Activated CD8-positive, alpha-beta memory T cell treated with anti-CD3 and anti-CD28 coated beads for 4 hours (primary cell): ENCODE measurements around the gene OPCML.

ENCODE experiments used
- DNase-seq, 2 donors: peaks; one replicate each; pipeline ENCODE4 v3.0.0-alpha.2; 2020; ENCODE audit warnings: low read depth in 2 of 2

The OPCML gene

GRCh38 chr11:133234883-133235282 lies 297.4 kb downstream of the OPCML start:
- DNase-seq: no peak

DNA sequence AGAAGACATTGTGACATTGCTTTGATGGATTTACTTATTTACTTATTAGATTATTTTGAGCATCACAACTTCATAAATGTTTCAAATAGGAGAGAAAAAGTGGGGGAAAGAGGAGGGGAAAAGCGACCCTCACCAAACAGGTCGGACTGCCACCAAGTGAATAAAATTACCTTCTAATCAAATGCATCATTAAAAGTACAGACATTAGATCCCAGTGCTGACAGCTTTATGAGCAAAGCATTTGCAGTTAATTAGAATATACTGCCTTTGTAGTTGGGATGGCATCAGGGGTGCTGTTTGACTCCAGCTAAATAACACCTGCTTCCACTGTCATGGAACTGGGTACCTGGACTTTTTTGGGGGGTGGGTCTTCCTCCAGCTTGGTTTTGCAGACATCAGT lies 299.6 kb downstream of the OPCML start:
- no peak for DNase-seq

DNA sequence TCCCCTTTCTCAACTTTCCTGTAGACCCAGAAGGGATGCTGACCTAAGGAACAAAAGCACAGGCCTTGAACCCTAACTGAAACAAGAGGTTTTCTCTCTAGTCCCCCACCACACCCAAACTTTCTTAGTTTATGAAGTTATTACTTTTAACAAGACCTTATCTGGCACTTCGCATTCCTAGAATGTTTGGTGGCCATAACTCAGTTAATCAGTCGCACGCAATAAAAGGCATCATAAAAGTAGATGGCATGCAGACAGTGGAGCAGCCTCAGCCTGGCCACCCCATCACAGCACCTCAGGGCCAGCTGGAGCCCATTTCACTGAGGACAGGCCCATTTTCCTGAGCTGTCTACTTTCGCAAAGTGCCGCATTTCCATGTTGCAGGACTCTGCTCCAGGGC lies 301.9 kb downstream of the OPCML start:
- no peak for DNase-seq

GRCh38 chr11:133228471-133229329 lies 303.6 kb downstream of the OPCML start:
- DNase-seq: no peak

GRCh38 chr11:133227632-133228111 lies 304.6 kb downstream of the OPCML start:
- DNase-seq: no peak

- DNase-seq: no peak
Observed at GRCh38 chr11:133224271-133224670, 308.0 kb downstream of the OPCML start.

DNA sequence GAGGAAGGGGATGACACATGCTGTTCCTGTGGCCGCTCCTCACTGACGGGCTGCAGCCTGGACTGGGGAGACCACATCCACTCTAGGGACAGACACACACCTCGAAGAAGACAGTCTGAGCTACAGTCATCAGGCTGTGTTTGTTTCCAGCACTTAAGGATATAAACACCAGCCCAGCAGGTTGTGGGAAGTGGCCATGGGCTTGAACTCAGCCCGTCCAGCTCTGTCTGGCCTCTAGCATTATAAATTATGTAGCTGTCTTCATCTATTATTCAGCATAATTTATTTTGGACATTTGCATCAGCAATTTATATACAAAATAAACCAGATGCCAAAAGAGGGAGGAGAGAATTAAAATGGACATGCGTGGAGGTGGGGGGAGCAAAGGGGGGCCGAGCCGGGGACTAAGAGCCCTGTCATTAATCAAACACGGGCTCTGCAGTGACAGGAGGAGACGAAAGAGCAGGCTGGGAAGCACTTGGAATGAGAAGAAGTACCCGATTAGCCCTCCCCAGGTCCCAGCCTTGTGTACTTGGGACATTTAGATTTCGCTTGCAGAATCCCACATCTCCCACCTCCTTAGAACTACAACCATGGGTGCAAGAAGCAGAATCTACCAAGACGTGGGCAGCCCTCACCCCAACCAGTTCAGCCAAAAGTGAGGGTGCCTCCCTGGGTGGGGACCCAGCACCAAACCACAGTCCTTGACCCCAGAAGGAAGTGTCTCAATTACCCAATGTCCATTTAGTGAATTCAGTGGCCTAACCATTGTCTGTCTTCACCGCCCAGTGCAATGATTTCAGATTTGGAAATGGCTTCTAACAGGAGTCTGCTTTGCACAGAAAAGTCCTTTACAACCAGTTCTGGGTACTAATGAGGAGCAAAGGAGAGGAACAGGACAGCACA lies 309.6 kb downstream of the OPCML start:
- DNase-seq: no peak

- DNase-seq: no peak
Observed at GRCh38 chr11:133219543-133219942, 312.8 kb downstream of the OPCML start.

DNA sequence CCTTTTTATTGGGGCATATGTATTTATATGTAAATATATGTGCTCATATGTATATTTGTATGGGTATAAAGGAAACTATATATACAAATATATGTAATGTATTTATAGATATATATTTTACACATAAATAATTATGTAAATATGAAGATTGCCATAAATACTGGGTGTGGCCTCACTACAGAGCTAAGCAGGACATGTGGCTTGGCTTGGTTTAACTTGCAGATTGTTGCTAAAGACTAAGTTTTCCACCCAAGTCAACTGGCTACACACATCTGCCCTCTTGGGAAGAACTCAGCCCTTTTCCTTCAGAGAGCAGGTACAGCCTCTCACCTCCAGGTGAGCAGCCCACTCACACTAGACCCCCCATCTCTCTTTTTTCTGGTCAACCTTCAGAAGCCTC lies 315.5 kb downstream of the OPCML start:
- no peak for DNase-seq

DNA sequence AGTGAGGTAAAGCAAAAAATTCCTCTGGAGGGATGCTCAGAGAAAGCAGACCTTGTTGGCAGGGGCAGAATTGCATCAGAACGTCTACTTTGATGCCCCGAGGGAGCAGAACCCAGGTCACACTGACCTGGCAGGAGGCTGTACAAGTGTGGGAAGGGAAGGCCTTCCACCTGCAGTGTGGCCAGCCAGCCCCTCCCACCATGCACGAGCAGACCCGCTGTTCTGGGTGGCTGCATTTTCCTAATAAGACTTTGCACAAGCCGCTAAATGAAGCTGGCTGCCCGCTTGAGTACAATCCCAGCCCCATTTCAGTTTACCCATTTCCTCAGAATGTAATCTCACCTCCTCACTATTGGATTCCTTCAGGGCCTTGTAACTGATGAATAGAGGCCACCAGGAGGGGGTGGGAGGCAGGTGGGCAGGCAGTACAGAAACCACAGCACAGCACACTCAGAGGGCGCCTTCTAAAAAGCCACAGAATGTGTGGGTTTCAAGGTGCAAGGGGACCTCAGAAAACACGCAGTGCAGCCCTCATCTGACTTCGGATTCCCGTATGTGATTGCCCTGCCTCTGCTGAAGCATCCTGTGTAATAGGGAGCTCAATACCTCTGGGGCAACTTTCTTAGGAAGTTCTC lies 316.6 kb downstream of the OPCML start:
- no peak for DNase-seq

DNA sequence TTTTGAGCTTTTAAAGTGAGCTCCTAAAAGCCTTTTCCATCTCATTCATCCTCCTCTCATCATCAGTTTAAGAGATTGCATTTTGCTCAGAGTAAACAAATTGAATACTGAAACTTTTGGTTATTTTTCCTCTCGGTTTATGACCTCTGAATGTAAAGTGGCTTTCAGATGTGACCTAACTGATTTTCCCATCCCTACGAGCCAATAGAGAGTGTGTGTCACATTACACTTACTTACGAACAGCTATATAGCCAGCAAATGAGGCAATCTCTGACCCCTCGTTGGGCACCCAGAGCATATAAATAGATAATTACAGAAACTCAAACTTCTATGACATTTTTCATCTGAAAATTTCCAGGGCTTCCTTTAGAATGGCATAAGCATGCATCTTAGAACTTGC lies 317.7 kb downstream of the OPCML start:
- no peak for DNase-seq

GRCh38 chr11:133212201-133212600 lies 320.1 kb downstream of the OPCML start:
- no peak for DNase-seq

DNA sequence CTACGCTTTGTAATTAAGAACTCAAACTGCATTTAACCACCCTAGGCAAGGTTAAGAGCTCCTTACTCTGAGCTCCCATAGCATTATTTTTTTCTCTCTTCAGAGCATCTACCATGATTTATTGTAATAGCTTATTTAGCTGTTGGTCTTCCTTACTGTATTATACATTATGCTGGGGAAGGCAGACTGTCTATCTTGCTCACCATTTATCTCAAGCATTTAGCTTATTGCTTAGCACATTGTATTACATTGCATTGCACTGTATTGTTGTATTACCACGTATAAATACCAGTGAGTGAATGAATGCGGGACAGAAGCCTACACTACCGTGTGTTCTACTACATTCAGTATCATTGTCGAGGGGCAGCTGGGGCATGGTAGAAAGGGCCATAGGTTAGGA lies 324.3 kb downstream of the OPCML start:
- no peak for DNase-seq

- DNase-seq: no peak
Observed at GRCh38 chr11:133206313-133207005, 325.8 kb downstream of the OPCML start.

GRCh38 chr11:133204158-133204557 lies 328.1 kb downstream of the OPCML start:
- DNase-seq: no peak

- no peak for DNase-seq
Observed at GRCh38 chr11:133202816-133203215, 329.5 kb downstream of the OPCML start.

DNA sequence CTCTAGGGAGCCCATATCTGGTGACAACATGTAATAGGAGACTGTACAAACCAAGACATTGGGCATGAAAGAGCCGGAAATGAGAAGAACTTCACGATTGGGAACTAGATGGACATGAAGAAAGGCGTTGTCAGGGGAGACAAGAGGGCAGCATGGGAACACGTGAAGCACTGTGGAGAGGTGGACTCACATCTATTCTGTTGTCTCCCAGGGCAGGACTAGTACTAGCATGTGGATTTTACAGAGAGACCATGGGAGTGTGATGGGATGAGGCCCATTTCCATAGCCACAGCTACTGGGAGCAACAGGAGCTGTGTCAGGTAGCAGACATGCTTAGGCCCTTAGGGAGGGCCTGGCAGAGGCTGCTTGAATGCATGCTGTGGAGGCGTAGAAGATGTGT lies 333.9 kb downstream of the OPCML start:
- DNase-seq: no peak

GRCh38 chr11:133197425-133197824 lies 334.9 kb downstream of the OPCML start:
- no peak for DNase-seq

DNA sequence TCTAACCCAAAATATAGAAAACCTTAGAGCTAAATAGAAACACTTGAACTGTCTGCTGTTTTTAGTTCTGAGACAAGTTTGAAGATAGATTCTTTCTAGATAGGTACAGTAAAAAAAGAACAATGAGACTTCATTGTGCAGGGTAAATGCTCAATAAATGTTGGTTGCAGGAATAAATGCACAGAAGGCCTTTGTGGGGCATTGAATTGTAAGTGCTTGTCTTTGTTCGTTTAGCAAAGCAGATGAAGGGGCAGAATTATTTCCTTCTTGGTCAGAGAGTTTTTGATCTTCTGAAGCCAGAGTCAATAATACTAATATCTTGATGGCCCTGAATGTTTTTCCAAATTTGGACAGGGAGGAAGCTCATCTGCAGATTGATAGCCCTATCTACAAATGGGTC lies 340.4 kb downstream of the OPCML start:
- no peak for DNase-seq

- DNase-seq: no peak
Observed at GRCh38 chr11:133181667-133182066, 350.6 kb downstream of the OPCML start.

DNA sequence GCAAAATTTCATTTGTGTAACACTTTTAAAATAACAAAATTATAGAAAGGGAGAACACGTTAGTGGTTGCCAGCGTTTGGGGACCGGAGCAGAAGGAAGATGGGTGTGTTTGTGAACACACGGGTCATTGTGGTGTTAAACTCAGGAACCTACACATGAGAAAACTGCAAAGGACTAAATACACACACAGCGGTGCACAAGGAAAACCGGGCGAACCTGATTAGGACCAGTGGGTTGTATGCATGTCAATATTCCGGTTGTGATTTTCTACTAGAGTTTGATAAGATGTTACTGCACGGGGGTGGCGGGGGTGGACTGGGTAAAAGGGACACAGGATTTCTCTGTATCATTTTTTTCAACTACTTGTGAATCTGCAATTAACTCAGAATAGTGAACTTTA lies 351.2 kb downstream of the OPCML start:
- no peak for DNase-seq

- no peak for DNase-seq
Observed at GRCh38 chr11:133180201-133180600, 352.1 kb downstream of the OPCML start.
